Smooth muscle cell (in vitro differentiated cells): ENCODE data around the gene EIF3D. TPM values are rescaled to one million over a fixed set of nuclear protein-coding genes. Genes with fewer than 3 reads are reported as not detected.

Source experiments
- DNase-seq: peaks from one replicate; lab custom pipeline; 2025; ENCODE audit not compliant: unreplicated experiment; lab: John Stamatoyannopoulos, UW
- H2AFZ ChIP-seq: fragments of 200-600 bp; sonication (generic); 2 replicates; pipeline ENCODE4 v1.6.0; 2016; ENCODE audit warnings: antibody characterized with exemption, low read depth, mild to moderate bottlenecking
- H3F3A ChIP-seq: fragments of 200-600 bp; sonication (generic); 2 replicates; pipeline ENCODE4 v1.6.0; 2017; ENCODE audit warnings: antibody characterized with exemption, low read depth
- H3K27ac ChIP-seq: fragments of 200-600 bp; sonication (generic); 2 replicates; pipeline ENCODE4 v1.5.1; 2016; ENCODE audit warnings: low read depth, mild to moderate bottlenecking
- H3K27me3 ChIP-seq: fragments of 200-600 bp; sonication (generic); 2 replicates; pipeline ENCODE4 v1.6.1; 2016; ENCODE audit warnings: low read depth, mild to moderate bottlenecking
- H3K36me3 ChIP-seq: fragments of 200-600 bp; sonication (generic); 2 replicates; pipeline ENCODE4 v1.5.1; 2016; ENCODE audit warnings: low read depth
- H3K4me1 ChIP-seq: fragments of 200-600 bp; sonication (generic); 2 replicates; pipeline ENCODE4 v1.5.1; 2016; ENCODE audit warnings: low read depth
- H3K4me2 ChIP-seq: fragments of 200-600 bp; sonication (generic); 2 replicates; pipeline ENCODE4 v1.6.0; 2016; ENCODE audit warnings: mild to moderate bottlenecking
- H3K4me3 ChIP-seq: fragments of 200-600 bp; sonication (generic); 2 replicates; pipeline ENCODE4 v1.5.1; 2016; ENCODE audit warnings: mild to moderate bottlenecking
- H3K79me2 ChIP-seq: fragments of 200-600 bp; sonication (generic); 2 replicates; pipeline ENCODE4 v1.6.0; 2016; ENCODE audit warnings: low read depth, mild to moderate bottlenecking
- H3K9ac ChIP-seq: fragments of 200-600 bp; sonication (generic); 2 replicates; pipeline ENCODE4 v1.6.0; 2016; ENCODE audit warnings: low read depth
- H3K9me3 ChIP-seq: fragments of 200-600 bp; sonication (generic); replicated peaks from 2 replicates; pipeline ENCODE4 v1.5.1; 2016; ENCODE audit warnings: low read depth
- H4K20me1 ChIP-seq: fragments of 200-600 bp; sonication (generic); 2 replicates; pipeline ENCODE4 v1.6.0; 2016; ENCODE audit warnings: low read depth
- WGBS: methylation state at CpG from one replicate; pipeline ENCODE4 v1.1.7; 2016; ENCODE audit warnings: low lambda C conversion rate; 5-methylcytosine and 5-hydroxymethylcytosine counted together
- polyA plus RNA-seq: library from polyadenylated mRNA; unstranded; fragments of >200 nt; fragmentation: Nextera tagmentation; extraction: Ambion mirVana; gene quantifications from 2 replicates; pipeline ENCODE4 v1.2.1, GENCODE V29; 2016
- total RNA-seq: library from RNA; depleted of rRNA; stranded (reverse); fragments of >200 nt; gene quantifications from 2 replicates; pipeline ENCODE4 v1.2.3, GENCODE V29; 2014
- TF ChIP-seq, protein P1 (sequence below): fragments of 200-600 bp; sonication (generic); IDR thresholded peaks from 2 replicates; pipeline ENCODE4 v1.5.1; 2017; ENCODE audit warnings: borderline replicate concordance, mild to moderate bottlenecking, antibody characterized with exemption; ENCODE audit not compliant: insufficient read depth, poor library complexity, severe bottlenecking

The EIF3D gene
- total and polyA plus RNA-seq, 2 experiments from 2014 or later: 82.7 to 258 TPM

GRCh38 chr22:36562261-36562835, 33.4 kb upstream of the EIF3D start:
- Histone ChIP-seq H3F3A (no peaks in the 10 kb centered on the region), H3K27ac (no peak overlapping the region), H3K36me3 (no peaks in the 10 kb centered on the region), H2AFZ (no peak overlapping the region), H3K27me3 (no peaks in the 10 kb centered on the region), H3K4me1 (no peaks in the 10 kb centered on the region), H3K4me2 (no peak overlapping the region), H4K20me1 (no peaks in the 10 kb centered on the region), H3K9ac (no peak overlapping the region), H3K9me3 (no peaks in the 10 kb centered on the region), H3K4me3 (no peak overlapping the region), H3K79me2 (no peaks in the 10 kb centered on the region)
- no peak for DNase-seq
- 67% methylated on average over 11 of the region's 11 CpGs for WGBS
- TF ChIP-seq, protein P1, sequence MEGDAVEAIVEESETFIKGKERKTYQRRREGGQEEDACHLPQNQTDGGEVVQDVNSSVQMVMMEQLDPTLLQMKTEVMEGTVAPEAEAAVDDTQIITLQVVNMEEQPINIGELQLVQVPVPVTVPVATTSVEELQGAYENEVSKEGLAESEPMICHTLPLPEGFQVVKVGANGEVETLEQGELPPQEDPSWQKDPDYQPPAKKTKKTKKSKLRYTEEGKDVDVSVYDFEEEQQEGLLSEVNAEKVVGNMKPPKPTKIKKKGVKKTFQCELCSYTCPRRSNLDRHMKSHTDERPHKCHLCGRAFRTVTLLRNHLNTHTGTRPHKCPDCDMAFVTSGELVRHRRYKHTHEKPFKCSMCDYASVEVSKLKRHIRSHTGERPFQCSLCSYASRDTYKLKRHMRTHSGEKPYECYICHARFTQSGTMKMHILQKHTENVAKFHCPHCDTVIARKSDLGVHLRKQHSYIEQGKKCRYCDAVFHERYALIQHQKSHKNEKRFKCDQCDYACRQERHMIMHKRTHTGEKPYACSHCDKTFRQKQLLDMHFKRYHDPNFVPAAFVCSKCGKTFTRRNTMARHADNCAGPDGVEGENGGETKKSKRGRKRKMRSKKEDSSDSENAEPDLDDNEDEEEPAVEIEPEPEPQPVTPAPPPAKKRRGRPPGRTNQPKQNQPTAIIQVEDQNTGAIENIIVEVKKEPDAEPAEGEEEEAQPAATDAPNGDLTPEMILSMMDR: no peak

- DNase-seq: no peak
- Histone ChIP-seq H4K20me1 (no peaks in the 10 kb centered on the region), H3K9ac (no peak overlapping the region), H3K79me2 (no peaks in the 10 kb centered on the region), H3K9me3 (no peaks in the 10 kb centered on the region), H3K27me3 (no peaks in the 10 kb centered on the region), H3F3A (no peaks in the 10 kb centered on the region), H3K4me1 (no peaks in the 10 kb centered on the region), H2AFZ (no peak overlapping the region), H3K4me2 (no peak overlapping the region), H3K27ac (no peak overlapping the region), H3K4me3 (no peak overlapping the region), H3K36me3 (no peaks in the 10 kb centered on the region)
- TF ChIP-seq, protein P1: no peak
- WGBS: 58% methylated on average over 6 of the region's 6 CpGs
Observed at GRCh38 chr22:36561291-36561811, 32.4 kb upstream of the EIF3D start.

GRCh38 chr22:36560001-36560400, 31.0 kb upstream of the EIF3D start:
- Histone ChIP-seq H3K79me2 (no peaks in the 10 kb centered on the region), H3K4me3 (no peak overlapping the region), H3K4me1 (no peaks in the 10 kb centered on the region), H2AFZ (no peak overlapping the region), H3K9ac (no peak overlapping the region), H3K36me3 (no peaks in the 10 kb centered on the region), H3F3A (no peaks in the 10 kb centered on the region), H3K27me3 (no peaks in the 10 kb centered on the region), H3K27ac (no peak overlapping the region), H4K20me1 (no peaks in the 10 kb centered on the region), H3K4me2 (no peak overlapping the region), H3K9me3 (no peaks in the 10 kb centered on the region)
- WGBS: 96% methylated on average over 3 of the region's 3 CpGs
- TF ChIP-seq, protein P1: no peak
- no peak for DNase-seq

DNA sequence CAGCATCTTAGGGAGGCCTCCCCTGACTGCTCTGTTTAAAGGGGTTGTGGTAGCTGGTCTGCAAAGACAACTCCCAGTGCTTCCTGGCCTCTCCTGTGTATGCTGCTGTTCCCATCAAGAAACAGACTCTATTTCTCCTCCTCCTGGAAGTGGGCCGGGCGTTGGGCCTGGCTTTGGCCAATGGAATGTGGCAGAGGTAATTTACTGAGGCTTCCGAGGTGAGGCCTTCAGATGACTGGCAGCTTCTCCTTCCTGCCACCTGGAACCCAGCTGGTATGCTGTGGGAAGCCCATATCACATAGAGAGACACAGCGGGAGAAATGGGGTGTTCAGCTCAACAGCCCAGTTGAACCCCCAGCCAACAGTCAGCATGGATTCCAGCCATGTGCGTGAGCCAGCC, 25.1 kb upstream of the EIF3D start:
- no peak for DNase-seq
- WGBS: 69% methylated on average over 5 of the region's 5 CpGs

More for the DNA sequence above, 25.1 kb upstream of the EIF3D start:
- Histone ChIP-seq H3K9me3 (no peaks in the 10 kb centered on the region), H2AFZ (no peak overlapping the region), H3K36me3 (no peaks in the 10 kb centered on the region), H3K79me2 (no peaks in the 10 kb centered on the region), H3K4me2 (no peak overlapping the region), H3F3A (no peaks in the 10 kb centered on the region), H4K20me1 (no peaks in the 10 kb centered on the region), H3K4me3 (no peak overlapping the region), H3K27me3 (peaks cover 3% of the 10 kb centered on the region), H3K4me1 (no peaks in the 10 kb centered on the region), H3K27ac (no peak overlapping the region), H3K9ac (no peak overlapping the region)
- TF ChIP-seq, protein P1: no peak
